LNCaP clone FGC (cell line): Measurements from ENCODE around the gene KMT2C.

ENCODE experiments used
- DNase-seq: peaks from one replicate; pipeline ENCODE4 v3.0.0-alpha.2; 2011; ENCODE audit warnings: low read depth
- H3K4me3 ChIP-seq: 2 replicates; pipeline ENCODE4 v1.5.1; 2011; ENCODE audit warnings: mild to moderate bottlenecking, low read depth, low read length, control low read depth
- TF ChIP-seq, protein P1 (sequence below): IDR thresholded peaks from 2 replicates; pipeline ENCODE4 v1.5.1; 2012; ENCODE audit warnings: mild to moderate bottlenecking; ENCODE audit not compliant: control insufficient read depth, insufficient read depth; ENCODE audit errors: extremely low read depth

Gene KMT2C

DNA sequence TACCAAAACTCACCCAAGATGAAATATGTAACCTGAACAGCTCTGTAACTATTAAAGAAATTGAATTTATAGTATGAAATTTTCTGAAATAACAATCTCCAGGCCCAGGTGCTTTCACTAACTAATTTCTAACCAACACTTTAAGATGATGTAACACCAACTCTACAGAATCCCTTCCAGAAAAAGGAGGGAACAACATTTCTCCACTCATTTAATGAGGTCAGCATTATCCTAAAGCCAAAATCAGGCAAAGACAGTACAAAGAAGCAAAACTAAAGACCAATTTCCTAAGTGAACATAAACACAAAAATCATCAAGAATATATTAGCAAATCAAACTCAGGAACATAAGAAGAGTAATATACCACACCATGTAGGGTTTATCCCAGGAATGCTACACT, 65.5 kb downstream of the KMT2C start:
- TF ChIP-seq, protein P1, sequence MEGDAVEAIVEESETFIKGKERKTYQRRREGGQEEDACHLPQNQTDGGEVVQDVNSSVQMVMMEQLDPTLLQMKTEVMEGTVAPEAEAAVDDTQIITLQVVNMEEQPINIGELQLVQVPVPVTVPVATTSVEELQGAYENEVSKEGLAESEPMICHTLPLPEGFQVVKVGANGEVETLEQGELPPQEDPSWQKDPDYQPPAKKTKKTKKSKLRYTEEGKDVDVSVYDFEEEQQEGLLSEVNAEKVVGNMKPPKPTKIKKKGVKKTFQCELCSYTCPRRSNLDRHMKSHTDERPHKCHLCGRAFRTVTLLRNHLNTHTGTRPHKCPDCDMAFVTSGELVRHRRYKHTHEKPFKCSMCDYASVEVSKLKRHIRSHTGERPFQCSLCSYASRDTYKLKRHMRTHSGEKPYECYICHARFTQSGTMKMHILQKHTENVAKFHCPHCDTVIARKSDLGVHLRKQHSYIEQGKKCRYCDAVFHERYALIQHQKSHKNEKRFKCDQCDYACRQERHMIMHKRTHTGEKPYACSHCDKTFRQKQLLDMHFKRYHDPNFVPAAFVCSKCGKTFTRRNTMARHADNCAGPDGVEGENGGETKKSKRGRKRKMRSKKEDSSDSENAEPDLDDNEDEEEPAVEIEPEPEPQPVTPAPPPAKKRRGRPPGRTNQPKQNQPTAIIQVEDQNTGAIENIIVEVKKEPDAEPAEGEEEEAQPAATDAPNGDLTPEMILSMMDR, result no peak
- DNase-seq, result no peak
- no peak overlapping the region for H3K4me3 ChIP-seq

DNA sequence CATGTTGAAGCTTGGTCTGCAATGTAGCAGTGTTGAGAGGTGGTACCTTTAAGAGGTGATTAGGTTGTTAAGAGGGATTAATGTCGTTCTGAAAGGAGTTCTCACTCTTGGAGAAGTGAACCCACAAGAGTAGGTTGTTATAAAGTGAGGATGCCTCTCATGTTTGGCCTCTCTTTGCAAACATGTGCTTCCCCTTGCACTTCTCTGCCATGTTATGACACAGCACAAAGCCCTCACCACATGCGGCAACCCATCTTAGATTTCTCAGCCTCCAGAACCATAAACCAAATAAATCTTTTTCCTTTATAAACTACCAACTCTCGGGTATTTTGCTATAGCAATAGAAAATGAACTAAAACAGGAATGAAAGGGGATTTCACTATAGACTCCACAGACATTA, 66.3 kb downstream of the KMT2C start:
- TF ChIP-seq, protein P1, result no peak
- H3K4me3 ChIP-seq, result no peak overlapping the region
- DNase-seq, result no peak

DNA sequence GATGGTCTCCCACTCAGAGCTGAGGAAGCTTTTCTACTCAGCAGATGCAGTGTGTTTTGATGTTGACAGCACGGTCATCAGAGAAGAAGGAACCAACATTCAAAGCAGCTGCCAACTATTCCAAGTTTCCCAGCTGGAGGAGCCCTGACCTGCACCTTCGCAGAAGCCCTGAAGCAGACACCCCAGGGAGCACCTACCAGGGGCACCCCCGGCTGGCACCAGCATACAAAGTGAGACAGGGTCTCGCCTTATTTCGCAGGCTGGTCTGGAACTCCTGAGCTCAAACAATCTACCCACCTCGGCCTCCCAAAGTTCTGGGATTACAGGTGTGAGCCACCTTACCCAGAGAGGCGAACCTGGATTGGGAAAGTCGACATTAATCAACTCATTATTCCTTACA, 68.6 kb downstream of the KMT2C start:
- no peak for DNase-seq
- H3K4me3 ChIP-seq, result no peak overlapping the region
- TF ChIP-seq, protein P1, result no peak

DNA sequence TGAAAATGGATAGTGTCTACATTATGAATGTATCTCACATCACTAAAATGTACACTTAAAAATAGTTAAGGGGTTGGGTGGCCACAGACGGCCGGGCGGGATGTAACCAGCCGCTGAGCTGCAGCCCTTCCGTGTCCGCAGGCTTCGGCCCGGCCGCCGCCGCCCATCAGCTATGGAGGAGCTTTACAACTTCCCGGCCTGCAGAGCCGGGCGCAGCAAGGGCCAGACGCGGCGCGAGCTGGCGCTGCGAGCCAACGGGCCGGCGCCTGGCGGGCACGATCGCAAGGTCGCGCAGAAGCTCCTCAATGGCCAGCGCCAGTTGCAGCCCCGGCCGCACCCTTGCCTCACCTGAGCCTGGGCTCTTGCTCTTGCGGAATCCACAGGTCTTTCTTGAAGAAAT, 69.1 kb downstream of the KMT2C start:
- H3K4me3 ChIP-seq, result no peak overlapping the region
- DNase-seq, result no peak
- TF ChIP-seq, protein P1, result no peak

DNA sequence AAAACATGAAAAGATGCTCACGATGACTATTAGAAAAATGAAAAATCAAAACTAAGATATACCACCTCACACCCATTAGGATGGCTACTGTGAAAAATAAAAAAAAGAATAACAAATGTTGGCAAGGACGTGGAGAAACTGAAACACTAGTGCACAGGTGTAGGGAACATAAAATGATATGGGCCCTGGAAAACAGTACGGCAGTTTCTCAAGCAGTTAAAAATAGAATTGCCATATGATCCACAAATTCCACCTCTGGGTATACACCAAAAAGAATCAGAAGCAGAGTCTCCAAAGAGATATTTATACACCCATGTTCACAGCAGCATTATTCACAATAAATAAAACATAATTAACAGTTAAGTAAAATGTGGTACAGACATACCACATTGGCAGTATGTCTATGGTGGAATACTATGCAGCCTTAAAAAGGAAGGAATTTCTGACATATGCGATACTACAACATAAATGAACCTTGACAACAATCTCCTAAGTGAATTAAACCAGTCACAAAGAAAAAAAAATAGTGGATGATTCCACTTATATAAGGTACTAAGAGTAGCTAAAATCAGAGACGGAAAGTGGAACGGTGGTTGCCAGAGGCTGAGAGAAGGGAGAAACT, 69.7 kb downstream of the KMT2C start:
- DNase-seq, result no peak
- TF ChIP-seq, protein P1, result no peak
- no peak overlapping the region for H3K4me3 ChIP-seq

DNA sequence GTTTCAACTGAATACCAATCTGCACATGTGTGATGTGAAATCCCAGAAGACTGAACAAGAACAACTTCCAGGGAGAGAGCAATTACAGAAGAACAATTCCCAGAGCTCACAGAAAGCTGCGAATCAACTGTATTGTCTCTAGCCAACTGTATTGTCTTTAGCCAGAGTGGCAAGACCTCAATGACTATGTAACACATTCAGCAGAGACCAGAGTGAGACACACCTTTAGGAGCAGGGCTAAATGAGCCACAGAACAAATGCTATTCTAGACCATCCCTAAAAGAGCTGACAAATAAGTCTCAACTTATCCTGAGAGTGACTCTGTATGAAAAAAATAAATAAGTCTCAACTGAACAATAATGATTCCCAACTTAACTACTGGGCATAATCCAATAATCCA, 72.0 kb downstream of the KMT2C start:
- TF ChIP-seq, protein P1, result no peak
- no peak for DNase-seq
- no peak overlapping the region for H3K4me3 ChIP-seq

DNA sequence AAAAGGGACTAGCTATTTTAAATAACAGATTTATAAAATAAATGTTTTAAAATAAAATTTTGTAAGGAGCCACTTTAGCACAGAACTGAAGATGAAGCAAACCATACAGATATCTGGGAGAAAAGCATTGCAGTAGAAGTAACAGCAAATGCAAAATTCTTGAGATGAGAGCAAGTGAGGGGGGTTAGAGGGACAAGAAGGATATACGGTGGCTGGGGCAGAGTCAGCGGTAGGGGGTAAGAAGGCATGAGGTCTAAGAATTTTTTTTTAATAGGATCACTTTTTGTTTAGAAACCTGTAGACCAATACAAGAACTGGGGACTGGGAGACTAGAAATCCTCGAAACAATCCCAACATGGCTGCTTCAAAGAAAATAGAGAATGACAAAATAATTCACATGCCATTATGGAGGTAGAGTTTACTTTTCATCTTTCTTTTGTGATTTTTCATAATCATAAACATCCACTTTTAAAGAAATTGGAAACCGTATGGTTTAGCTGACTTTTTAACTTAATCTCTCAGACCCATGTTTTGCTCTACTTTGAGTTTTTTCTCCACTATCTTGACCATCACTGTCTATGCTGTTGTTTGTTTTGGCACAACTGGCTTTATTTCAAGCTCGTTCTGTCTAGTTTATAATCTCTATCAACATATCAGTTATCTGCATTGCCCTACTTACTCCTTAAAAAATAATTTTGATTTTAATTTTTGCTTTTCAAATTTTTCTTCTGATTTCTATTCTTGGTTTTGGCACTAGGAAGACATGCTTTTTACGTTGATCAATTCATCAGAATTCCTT, 73.5 kb downstream of the KMT2C start:
- H3K4me3 ChIP-seq, result peak overlapping the region; percentile 21; the same call in 1 of the 2 replicates
- peak; percentile 25 for DNase-seq
- TF ChIP-seq, protein P1, result no peak
